Liver (tissue), 9 donors: Measurements from ENCODE around the gene RCSD1. TPM values are rescaled to one million over a fixed set of nuclear protein-coding genes. Genes with fewer than 3 reads are reported as not detected.

ENCODE experiments used
- DNase-seq: peaks from one replicate; pipeline ENCODE4 v3.0.0-alpha.2; 2017; ENCODE audit warnings: low spot score
- H3K27ac ChIP-seq, 2 donors: one replicate each; pipeline ENCODE4 v1.7.0; 2013; ENCODE audit warnings: inconsistent platforms in 2 of 2, low read length in 2 of 2, control low read depth in 1 of 2, low read depth in 1 of 2, mild to moderate bottlenecking in 1 of 2
- H3K27me3 ChIP-seq, 4 donors: one replicate each; pipeline versions ENCODE4 v1.6.1 to v1.7.0; 2013; ENCODE audit warnings: low read length in 3 of 4, inconsistent platforms in 1 of 4, mild to moderate bottlenecking in 1 of 4, moderate library complexity in 1 of 4; ENCODE audit not compliant: control insufficient read depth in 4 of 4, insufficient read depth in 4 of 4
- H3K36me3 ChIP-seq, 4 donors: one replicate each; pipeline versions ENCODE4 v1.6.1 to v1.7.0; 2013; ENCODE audit warnings: low read length in 3 of 4, mild to moderate bottlenecking in 3 of 4, low read depth in 1 of 4, moderate library complexity in 1 of 4; ENCODE audit not compliant: control insufficient read depth in 4 of 4, insufficient read depth in 3 of 4
- H3K4me1 ChIP-seq, 4 donors: one replicate each; pipeline versions ENCODE4 v1.6.1 to v1.7.0; 2013; ENCODE audit warnings: low read length in 3 of 4, mild to moderate bottlenecking in 3 of 4, moderate library complexity in 1 of 4; ENCODE audit not compliant: control insufficient read depth in 4 of 4, insufficient read depth in 4 of 4
- H3K4me3 ChIP-seq, 3 donors: one replicate each; pipeline versions ENCODE4 v1.6.1 to v1.7.0; 2013; ENCODE audit warnings: low read length in 3 of 3, control low read depth in 1 of 3, low read depth in 1 of 3, mild to moderate bottlenecking in 1 of 3
- H3K9ac ChIP-seq, 2 donors: one replicate each; pipeline ENCODE4 v1.7.0; 2013; ENCODE audit warnings: low read length in 2 of 2, mild to moderate bottlenecking in 2 of 2, moderate library complexity in 2 of 2, control low read depth in 1 of 2, low read depth in 1 of 2
- H3K9me3 ChIP-seq, 4 donors: one replicate each; pipeline versions ENCODE4 v1.6.1 to v1.7.0; 2013; ENCODE audit warnings: low read length in 3 of 4; ENCODE audit not compliant: control insufficient read depth in 4 of 4
- EGR1 ChIP-seq, 2 donors: IDR thresholded peaks; 2 replicates each; pipeline ENCODE4 v1.6.1; 2016 to 2018; ENCODE audit warnings: antibody characterized with exemption in 2 of 2, low read depth in 2 of 2
- FOXA1 ChIP-seq: IDR thresholded peaks from 2 replicates; pipeline ENCODE4 v1.6.1; 2016; ENCODE audit warnings: antibody characterized with exemption
- GABPA ChIP-seq, 2 donors: IDR thresholded peaks in 1 of 2; conservative IDR thresholded peaks in 1 of 2; 2 replicates each; pipeline ENCODE4 v1.6.1; 2016; ENCODE audit warnings: antibody characterized with exemption in 2 of 2, mild to moderate bottlenecking in 1 of 2, moderate library complexity in 1 of 2
- HNF4A ChIP-seq, 2 donors: conservative IDR thresholded peaks; 2 replicates each; pipeline ENCODE4 v1.6.1; 2016; ENCODE audit warnings: antibody characterized with exemption in 2 of 2, mild to moderate bottlenecking in 2 of 2
- HNF4G ChIP-seq: IDR thresholded peaks from 2 replicates; pipeline ENCODE4 v1.6.1; 2016; ENCODE audit warnings: antibody characterized with exemption
- JUND ChIP-seq, 2 donors: IDR thresholded peaks; 2 replicates each; pipeline ENCODE4 v1.6.1; 2016; ENCODE audit warnings: antibody characterized with exemption in 2 of 2
- RAD21 ChIP-seq, 2 donors: IDR thresholded peaks; 2 replicates each; pipeline ENCODE4 v1.6.1; 2016; ENCODE audit warnings: antibody characterized with exemption in 2 of 2, mild to moderate bottlenecking in 2 of 2
- RXRA ChIP-seq, 2 donors: IDR thresholded peaks; 2 replicates each; pipeline ENCODE4 v1.6.1; 2017 to 2018; ENCODE audit warnings: antibody characterized with exemption in 2 of 2, mild to moderate bottlenecking in 1 of 2
- TAF1 ChIP-seq: conservative IDR thresholded peaks from 2 replicates; pipeline ENCODE4 v1.6.1; 2016; ENCODE audit warnings: antibody characterized with exemption, mild to moderate bottlenecking
- YY1 ChIP-seq: IDR thresholded peaks from 2 replicates; pipeline ENCODE4 v1.6.1; 2016; ENCODE audit warnings: antibody characterized with exemption, mild to moderate bottlenecking
- WGBS: extraction: QIAGEN DNeasy Blood & Tissue Kit; methylation state at CpG from one replicate; pipeline ENCODE4 v1.1.7; 2013; 5-methylcytosine and 5-hydroxymethylcytosine counted together
- polyA plus RNA-seq, 2 donors: library from polyadenylated mRNA; stranded (reverse) in 1 of 2; unstranded in 1 of 2; fragments of 200-250 nt in 1 of 2; fragments of >200 nt in 1 of 2; fragmentation: Nextera tagmentation in 1 of 2; extraction: Ambion mirVana in 1 of 2; gene quantifications; one replicate each; pipeline versions ENCODE4 v1.2.1 to v1.2.3, GENCODE V29; 2013 to 2015
- total RNA-seq, 2 donors: library from RNA; depleted of rRNA; stranded (reverse); fragments of >200 nt; gene quantifications; one replicate each; pipeline ENCODE4 v1.2.3, GENCODE V29; 2014
- TF ChIP-seq, protein P1 (sequence below): IDR thresholded peaks from 2 replicates; pipeline ENCODE4 v1.6.1; 2016; ENCODE audit warnings: antibody characterized with exemption
- TF ChIP-seq, protein P2 (sequence below): IDR thresholded peaks from 2 replicates; pipeline ENCODE4 v1.6.1; 2016; ENCODE audit warnings: antibody characterized with exemption
- TF ChIP-seq, protein P3 (sequence below): fragments of 150-350 bp; IDR thresholded peaks from 2 replicates; pipeline ENCODE4 v1.5.1; 2017; ENCODE audit warnings: improper control_type of control experiment, low read depth, low read length; ENCODE audit not compliant: missing input control
- donor health status: healthy.
- donor health status: healthy.
- donor health status: healthy.
- donor health status: healthy.
- donor health status: healthy.

Gene RCSD1
- total and polyA plus RNA-seq, 4 donors, result 3.1 to 15.0 (median 6.0) TPM

GRCh38 chr1:167587872-167588271 is 42.2 kb upstream of the RCSD1 start:
- WGBS, result 84% methylated on average over 1 of the region's 1 CpG
- H3K36me3 ChIP-seq, result no peaks in the 10 kb centered on the region
- no peaks in the 10 kb centered on the region for H3K9me3 ChIP-seq
- no peak overlapping the region for H3K9ac ChIP-seq
- no peak for DNase-seq
- no peak overlapping the region for H3K27ac ChIP-seq
- no peak overlapping the region for H3K4me3 ChIP-seq
- no peaks in the 10 kb centered on the region for H3K27me3 ChIP-seq
- TF ChIP-seq FOXA1 (no peak), YY1 (no peak), EGR1 (IDR thresholded peaks at IDR 0.05; ENCODE audit: low read depth in 2 of 2) (no peak), RAD21 (IDR thresholded peaks at IDR 0.05) (no peak), HNF4G (no peak), TAF1 (no peak), JUND (IDR thresholded peaks at IDR 0.05) (no peak), HNF4A (conservative IDR thresholded peaks at IDR 0.05) (no peak)
- H3K4me1 ChIP-seq, result no peaks in the 10 kb centered on the region

GRCh38 chr1:167588361-167588760 is 41.7 kb upstream of the RCSD1 start:
- Histone ChIP-seq H3K27me3 (no peaks in the 10 kb centered on the region), H3K9ac (no peak overlapping the region), H3K27ac (no peak overlapping the region), H3K36me3 (no peaks in the 10 kb centered on the region), H3K4me3 (no peak overlapping the region), H3K4me1 (no peaks in the 10 kb centered on the region), H3K9me3 (no peaks in the 10 kb centered on the region)
- TF ChIP-seq, protein P1, sequence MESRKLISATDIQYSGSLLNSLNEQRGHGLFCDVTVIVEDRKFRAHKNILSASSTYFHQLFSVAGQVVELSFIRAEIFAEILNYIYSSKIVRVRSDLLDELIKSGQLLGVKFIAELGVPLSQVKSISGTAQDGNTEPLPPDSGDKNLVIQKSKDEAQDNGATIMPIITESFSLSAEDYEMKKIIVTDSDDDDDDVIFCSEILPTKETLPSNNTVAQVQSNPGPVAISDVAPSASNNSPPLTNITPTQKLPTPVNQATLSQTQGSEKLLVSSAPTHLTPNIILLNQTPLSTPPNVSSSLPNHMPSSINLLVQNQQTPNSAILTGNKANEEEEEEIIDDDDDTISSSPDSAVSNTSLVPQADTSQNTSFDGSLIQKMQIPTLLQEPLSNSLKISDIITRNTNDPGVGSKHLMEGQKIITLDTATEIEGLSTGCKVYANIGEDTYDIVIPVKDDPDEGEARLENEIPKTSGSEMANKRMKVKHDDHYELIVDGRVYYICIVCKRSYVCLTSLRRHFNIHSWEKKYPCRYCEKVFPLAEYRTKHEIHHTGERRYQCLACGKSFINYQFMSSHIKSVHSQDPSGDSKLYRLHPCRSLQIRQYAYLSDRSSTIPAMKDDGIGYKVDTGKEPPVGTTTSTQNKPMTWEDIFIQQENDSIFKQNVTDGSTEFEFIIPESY, result no peak
- WGBS, result 93% methylated on average over 2 of the region's 2 CpGs
- DNase-seq, result no peak

- H3K36me3 ChIP-seq, result no peaks in the 10 kb centered on the region
- H3K27ac ChIP-seq, result no peak overlapping the region
- no peaks in the 10 kb centered on the region for H3K27me3 ChIP-seq
- H3K4me3 ChIP-seq, result no peak overlapping the region
- H3K4me1 ChIP-seq, result no peaks in the 10 kb centered on the region
- no peak overlapping the region for H3K9ac ChIP-seq
- no peaks in the 10 kb centered on the region for H3K9me3 ChIP-seq
- no peak for DNase-seq
- TF ChIP-seq HNF4G (no peak), GABPA (IDR thresholded peaks at IDR 0.05 in 1 of 2, conservative IDR thresholded peaks at IDR 0.05 in 1 of 2) (no peak), YY1 (no peak), RXRA (IDR thresholded peaks at IDR 0.05) (no peak), EGR1 (IDR thresholded peaks at IDR 0.05; ENCODE audit: low read depth in 2 of 2) (no peak)
Observed at GRCh38 chr1:167592475-167592874, 37.6 kb upstream of the RCSD1 start.

- DNase-seq, result no peak
- Histone ChIP-seq H3K4me1 (no peaks in the 10 kb centered on the region), H3K27me3 (no peaks in the 10 kb centered on the region), H3K9me3 (no peaks in the 10 kb centered on the region), H3K4me3 (no peak overlapping the region), H3K27ac (no peak overlapping the region), H3K9ac (no peak overlapping the region), H3K36me3 (no peaks in the 10 kb centered on the region)
- TF ChIP-seq HNF4A (conservative IDR thresholded peaks at IDR 0.05) (no peak), RXRA (IDR thresholded peaks at IDR 0.05) (no peak), HNF4G (no peak), RAD21 (IDR thresholded peaks at IDR 0.05) (no peak), JUND (IDR thresholded peaks at IDR 0.05) (no peak)
- TF ChIP-seq, protein P2, sequence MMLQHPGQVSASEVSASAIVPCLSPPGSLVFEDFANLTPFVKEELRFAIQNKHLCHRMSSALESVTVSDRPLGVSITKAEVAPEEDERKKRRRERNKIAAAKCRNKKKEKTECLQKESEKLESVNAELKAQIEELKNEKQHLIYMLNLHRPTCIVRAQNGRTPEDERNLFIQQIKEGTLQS, result no peak
- TF ChIP-seq, protein P3, sequence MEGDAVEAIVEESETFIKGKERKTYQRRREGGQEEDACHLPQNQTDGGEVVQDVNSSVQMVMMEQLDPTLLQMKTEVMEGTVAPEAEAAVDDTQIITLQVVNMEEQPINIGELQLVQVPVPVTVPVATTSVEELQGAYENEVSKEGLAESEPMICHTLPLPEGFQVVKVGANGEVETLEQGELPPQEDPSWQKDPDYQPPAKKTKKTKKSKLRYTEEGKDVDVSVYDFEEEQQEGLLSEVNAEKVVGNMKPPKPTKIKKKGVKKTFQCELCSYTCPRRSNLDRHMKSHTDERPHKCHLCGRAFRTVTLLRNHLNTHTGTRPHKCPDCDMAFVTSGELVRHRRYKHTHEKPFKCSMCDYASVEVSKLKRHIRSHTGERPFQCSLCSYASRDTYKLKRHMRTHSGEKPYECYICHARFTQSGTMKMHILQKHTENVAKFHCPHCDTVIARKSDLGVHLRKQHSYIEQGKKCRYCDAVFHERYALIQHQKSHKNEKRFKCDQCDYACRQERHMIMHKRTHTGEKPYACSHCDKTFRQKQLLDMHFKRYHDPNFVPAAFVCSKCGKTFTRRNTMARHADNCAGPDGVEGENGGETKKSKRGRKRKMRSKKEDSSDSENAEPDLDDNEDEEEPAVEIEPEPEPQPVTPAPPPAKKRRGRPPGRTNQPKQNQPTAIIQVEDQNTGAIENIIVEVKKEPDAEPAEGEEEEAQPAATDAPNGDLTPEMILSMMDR, result no peak
- WGBS, result 80% methylated on average over 5 of the region's 5 CpGs
Observed at GRCh38 chr1:167593860-167594259, 36.2 kb upstream of the RCSD1 start.
